Astrocyte (in vitro differentiated cells and primary cell): Measurements from ENCODE around the gene ARHGAP26.

Experiments used
- EZH2 ChIP-seq: IDR thresholded peaks from 2 replicates; pipeline ENCODE4 v1.6.1; 2012; ENCODE audit warnings: mild to moderate bottlenecking, low read length, inconsistent platforms; ENCODE audit not compliant: insufficient read depth
- TF ChIP-seq, protein P1 (sequence below): IDR thresholded peaks from 2 replicates; pipeline ENCODE4 v1.5.1; 2011; ENCODE audit warnings: low read depth, mild to moderate bottlenecking, inconsistent platforms, low read length, moderate library complexity; ENCODE audit not compliant: insufficient read depth

- TF ChIP-seq, protein P1, sequence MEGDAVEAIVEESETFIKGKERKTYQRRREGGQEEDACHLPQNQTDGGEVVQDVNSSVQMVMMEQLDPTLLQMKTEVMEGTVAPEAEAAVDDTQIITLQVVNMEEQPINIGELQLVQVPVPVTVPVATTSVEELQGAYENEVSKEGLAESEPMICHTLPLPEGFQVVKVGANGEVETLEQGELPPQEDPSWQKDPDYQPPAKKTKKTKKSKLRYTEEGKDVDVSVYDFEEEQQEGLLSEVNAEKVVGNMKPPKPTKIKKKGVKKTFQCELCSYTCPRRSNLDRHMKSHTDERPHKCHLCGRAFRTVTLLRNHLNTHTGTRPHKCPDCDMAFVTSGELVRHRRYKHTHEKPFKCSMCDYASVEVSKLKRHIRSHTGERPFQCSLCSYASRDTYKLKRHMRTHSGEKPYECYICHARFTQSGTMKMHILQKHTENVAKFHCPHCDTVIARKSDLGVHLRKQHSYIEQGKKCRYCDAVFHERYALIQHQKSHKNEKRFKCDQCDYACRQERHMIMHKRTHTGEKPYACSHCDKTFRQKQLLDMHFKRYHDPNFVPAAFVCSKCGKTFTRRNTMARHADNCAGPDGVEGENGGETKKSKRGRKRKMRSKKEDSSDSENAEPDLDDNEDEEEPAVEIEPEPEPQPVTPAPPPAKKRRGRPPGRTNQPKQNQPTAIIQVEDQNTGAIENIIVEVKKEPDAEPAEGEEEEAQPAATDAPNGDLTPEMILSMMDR = no peak
- TF ChIP-seq EZH2 = no peak
These were observed 356.2 kb downstream of the ARHGAP26 start for GRCh38 chr5:143126174-143127019.
